GM23248 (cell line): ENCODE measurements around the gene TSN. TPM values are rescaled to one million over a fixed set of nuclear protein-coding genes. Genes with fewer than 3 reads are reported as not detected.

Experiments used
- DNase-seq: peaks from one replicate; pipeline ENCODE4 v3.0.0-alpha.2; 2015
- H2AFZ ChIP-seq: fragments of 200-600 bp; sonication (generic); 2 replicates; pipeline ENCODE4 v1.6.1; 2016; ENCODE audit warnings: antibody characterized with exemption
- H3F3A ChIP-seq: fragments of 200-600 bp; sonication (generic); 2 replicates; pipeline ENCODE4 v1.6.1; 2016; ENCODE audit warnings: mild to moderate bottlenecking, antibody characterized with exemption, mixed run types; ENCODE audit not compliant: insufficient read depth
- H3K27ac ChIP-seq: fragments of 200-600 bp; sonication (generic); 2 replicates; pipeline ENCODE4 v1.5.1; 2016; ENCODE audit warnings: mild to moderate bottlenecking
- H3K27me3 ChIP-seq: fragments of 200-600 bp; sonication (generic); replicated peaks from 2 replicates; pipeline ENCODE4 v1.6.1; 2016; ENCODE audit warnings: mild to moderate bottlenecking; ENCODE audit not compliant: insufficient read depth
- H3K36me3 ChIP-seq: fragments of 200-600 bp; sonication (generic); 2 replicates; pipeline ENCODE4 v1.6.1; 2016; ENCODE audit warnings: low read depth, mild to moderate bottlenecking
- H3K4me1 ChIP-seq: fragments of 200-600 bp; sonication (generic); 2 replicates; pipeline ENCODE4 v1.6.1; 2016; ENCODE audit warnings: mild to moderate bottlenecking; ENCODE audit not compliant: insufficient read depth
- H3K4me2 ChIP-seq: fragments of 200-600 bp; sonication (generic); one replicate; pipeline ENCODE4 v1.6.1; 2016; ENCODE audit warnings: mild to moderate bottlenecking; ENCODE audit not compliant: unreplicated experiment
- H3K4me3 ChIP-seq: fragments of 200-600 bp; sonication (generic); 2 replicates; pipeline ENCODE4 v1.5.1; 2016; ENCODE audit warnings: mild to moderate bottlenecking
- H3K79me2 ChIP-seq: fragments of 200-600 bp; sonication (generic); 2 replicates; pipeline ENCODE4 v1.6.1; 2016; ENCODE audit warnings: mild to moderate bottlenecking; ENCODE audit not compliant: insufficient read depth
- H3K9ac ChIP-seq: fragments of 200-600 bp; sonication (generic); 2 replicates; pipeline ENCODE4 v1.6.1; 2016; ENCODE audit warnings: mild to moderate bottlenecking
- H3K9me2 ChIP-seq: fragments of 200-600 bp; sonication (generic); 2 replicates; pipeline ENCODE4 v1.6.1; 2016; ENCODE audit warnings: mixed run types, mild to moderate bottlenecking, moderate library complexity; ENCODE audit not compliant: insufficient read depth
- H3K9me3 ChIP-seq: fragments of 200-600 bp; sonication (generic); one replicate; pipeline ENCODE4 v1.6.1; 2017; ENCODE audit warnings: low read depth
- H4K20me1 ChIP-seq: fragments of 200-600 bp; sonication (generic); 2 replicates; pipeline ENCODE4 v1.6.0; 2016; ENCODE audit not compliant: insufficient read depth
- EZH2 ChIP-seq: fragments of 200-600 bp; sonication (generic); IDR thresholded peaks from 2 replicates; pipeline ENCODE4 v1.6.1; 2018; ENCODE audit warnings: antibody characterized with exemption, mild to moderate bottlenecking; ENCODE audit not compliant: insufficient read depth, poor library complexity, severe bottlenecking
- EZH2phosphoT487 ChIP-seq: fragments of 200-600 bp; sonication (generic); IDR thresholded peaks from 2 replicates; pipeline ENCODE4 v1.6.1; 2018; ENCODE audit warnings: antibody characterized with exemption, moderate library complexity, mild to moderate bottlenecking, low read depth; ENCODE audit not compliant: insufficient read depth
- WGBS, 2 experiments: methylation state at CpG; one replicate each; pipeline ENCODE4 v1.1.6; 2015 to 2017; ENCODE audit warnings: low lambda C conversion rate in 2 of 2, low coverage in 1 of 2; ENCODE audit errors: missing lambda C conversion rate in 2 of 2; 5-methylcytosine and 5-hydroxymethylcytosine counted together
- in situ Hi-C: fragments of 300-500 bp; cut with MboI; formaldehyde crosslinking; loops from 2 replicates; pipeline ENCODE4 v1.15.0; 2020
- polyA plus RNA-seq: library from polyadenylated mRNA; unstranded; fragments of >200 nt; fragmentation: Nextera tagmentation; extraction: Ambion mirVana; gene quantifications from 2 replicates; pipeline ENCODE4 v1.2.1, GENCODE V29; 2016
- total RNA-seq: library from RNA; depleted of rRNA; stranded (reverse); fragments of >200 nt; shearing (Covaris generic); gene quantifications from 2 replicates; pipeline ENCODE4 v1.2.3, GENCODE V29; 2014

TSN gene
- total and polyA plus RNA-seq, 2 experiments from 2014 or later = 65.7 to 74.6 TPM

DNA sequence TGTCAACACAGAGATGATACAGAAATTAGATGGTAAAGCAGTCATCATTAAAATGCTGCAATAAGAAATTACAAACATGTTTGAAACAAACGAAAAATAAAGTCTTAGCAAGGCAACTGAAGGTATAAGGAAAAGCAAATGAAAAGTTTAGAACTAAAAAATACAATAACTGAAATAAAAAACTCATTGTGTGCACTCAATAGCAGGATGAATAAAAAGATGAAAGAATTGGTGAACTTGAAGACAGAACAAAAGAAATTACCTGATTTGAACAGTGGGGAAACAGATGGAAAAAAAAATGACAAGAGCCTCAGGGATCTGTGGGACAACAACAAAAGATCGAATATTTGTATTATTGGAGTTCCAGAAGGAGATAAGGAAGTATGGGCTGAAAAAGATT is 46.5 kb downstream of the TSN start:
- Histone ChIP-seq H2AFZ (no peak overlapping the region), H3K4me2 (no peak overlapping the region), H3F3A (no peaks in the 10 kb centered on the region), H3K4me1 (no peaks in the 10 kb centered on the region), H3K9me2 (no peaks in the 10 kb centered on the region), H3K36me3 (no peaks in the 10 kb centered on the region), H3K79me2 (no peaks in the 10 kb centered on the region), H4K20me1 (no peaks in the 10 kb centered on the region), H3K27me3 (peaks cover 29% of the 10 kb centered on the region), H3K4me3 (no peak overlapping the region), H3K27ac (no peak overlapping the region), H3K9ac (no peak overlapping the region), H3K9me3 (peaks cover 6% of the 10 kb centered on the region)
- 11 to 18% methylated on average over 2 of the region's 2 CpGs for WGBS, 2 experiments
- no peak for DNase-seq
- TF ChIP-seq EZH2 (no peak), EZH2phosphoT487 (no peak)
- in situ Hi-C loops = no loop called here

DNA sequence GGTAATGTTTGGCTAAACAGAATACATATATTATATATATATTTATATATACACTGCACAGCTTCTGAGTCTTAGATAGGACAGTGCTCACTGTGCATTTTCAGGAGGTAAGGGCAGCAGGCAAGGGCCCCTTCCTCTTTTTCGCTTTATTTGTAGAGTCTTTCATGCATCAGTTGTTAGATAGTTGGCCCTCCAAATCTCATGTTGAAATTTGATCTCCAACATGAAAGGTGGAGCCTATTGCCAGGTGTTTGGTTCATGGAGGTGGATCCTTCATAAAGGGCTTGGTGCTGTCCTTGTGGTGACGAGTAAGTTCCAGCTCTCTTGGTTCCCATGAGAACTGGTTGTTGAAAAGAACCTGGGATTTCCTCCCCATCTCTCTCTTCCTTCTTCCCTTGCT is 48.1 kb downstream of the TSN start:
- Histone ChIP-seq H3K9me3 (peaks cover 6% of the 10 kb centered on the region), H4K20me1 (no peaks in the 10 kb centered on the region), H3K4me2 (no peak overlapping the region), H3K36me3 (no peaks in the 10 kb centered on the region), H3K27ac (no peak overlapping the region), H3K9ac (no peak overlapping the region), H2AFZ (no peak overlapping the region), H3K4me1 (no peaks in the 10 kb centered on the region), H3K79me2 (no peaks in the 10 kb centered on the region), H3K9me2 (no peaks in the 10 kb centered on the region), H3F3A (no peaks in the 10 kb centered on the region), H3K27me3 (peaks cover 29% of the 10 kb centered on the region), H3K4me3 (no peak overlapping the region)
- DNase-seq = no peak
- in situ Hi-C loops = no loop called here
- TF ChIP-seq EZH2phosphoT487 (no peak), EZH2 (no peak)
- WGBS, 2 experiments = 52 to 62% methylated on average over 2 of the region's 2 CpGs

DNA sequence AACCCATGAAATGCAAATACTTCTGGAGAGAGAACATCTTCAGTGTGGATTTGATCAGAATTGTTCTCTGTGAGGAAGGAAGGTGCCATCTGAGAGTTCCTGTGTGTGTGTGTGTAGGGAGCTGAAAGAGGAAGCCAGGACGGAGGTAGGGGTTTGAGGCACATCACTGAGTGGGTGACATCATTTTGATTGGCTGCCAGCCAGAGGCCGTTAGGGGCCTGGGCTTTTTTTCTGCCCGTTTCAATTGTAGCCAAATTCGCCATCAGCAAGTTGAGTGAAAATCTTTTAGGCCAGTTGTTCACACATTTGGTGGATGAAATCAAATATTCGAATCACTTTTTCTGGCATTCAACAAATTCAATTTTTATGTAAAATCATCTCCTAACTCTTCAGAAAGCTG is 48.9 kb downstream of the TSN start:
- Histone ChIP-seq H3K4me2 (no peak overlapping the region), H4K20me1 (no peaks in the 10 kb centered on the region), H3K4me3 (no peak overlapping the region), H2AFZ (no peak overlapping the region), H3K27ac (no peak overlapping the region), H3K9me2 (no peaks in the 10 kb centered on the region), H3F3A (no peaks in the 10 kb centered on the region), H3K9ac (no peak overlapping the region), H3K36me3 (no peaks in the 10 kb centered on the region), H3K79me2 (no peaks in the 10 kb centered on the region), H3K4me1 (no peaks in the 10 kb centered on the region), H3K9me3 (peaks cover 6% of the 10 kb centered on the region), H3K27me3 (peaks cover 29% of the 10 kb centered on the region)
- 25 to 37% methylated on average over 5 of the region's 5 CpGs for WGBS, 2 experiments
- in situ Hi-C loops = no loop called here
- DNase-seq = no peak
- TF ChIP-seq EZH2 (no peak), EZH2phosphoT487 (no peak)

DNA sequence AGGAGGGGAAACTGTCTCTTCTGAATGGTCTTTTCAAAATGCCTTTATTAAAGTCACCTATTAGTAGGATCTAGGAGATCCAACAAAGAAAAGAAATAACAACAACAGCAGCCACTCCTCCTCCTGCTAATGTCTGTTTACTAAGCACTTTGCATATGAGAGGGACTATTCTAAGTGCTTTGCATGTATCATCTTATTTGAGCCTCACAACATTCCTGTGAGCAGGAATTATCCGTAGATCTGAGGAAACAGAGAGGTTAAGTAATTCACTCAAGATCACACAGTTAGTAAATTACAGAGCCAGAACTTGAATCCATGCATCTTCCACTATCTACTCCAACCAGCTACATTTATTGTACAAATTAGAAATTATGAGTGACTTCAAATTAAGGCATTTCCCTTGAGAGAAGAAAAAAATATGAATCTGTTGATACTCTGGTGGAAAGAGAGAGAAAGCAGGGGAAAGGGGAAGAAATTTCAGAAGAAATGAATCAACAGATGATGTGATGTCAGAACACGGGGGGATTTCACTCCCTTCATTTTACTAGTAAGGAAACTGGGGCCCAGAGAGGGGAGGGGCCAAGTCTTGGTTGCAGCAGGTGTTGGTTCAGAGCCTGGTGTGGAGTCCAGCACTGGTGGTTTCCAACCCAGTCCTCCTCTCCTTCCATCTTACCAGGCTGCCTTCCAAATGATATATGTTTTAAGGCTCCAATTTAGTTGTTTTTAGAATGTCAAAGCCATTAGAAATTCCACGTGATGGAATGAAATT is 49.7 kb downstream of the TSN start:
- H3K27me3 ChIP-seq = peaks cover 25% of the 10 kb centered on the region
- no peak overlapping the region for H3K27ac ChIP-seq
- no peaks in the 10 kb centered on the region for H3K9me2 ChIP-seq
- no peak for TF ChIP-seq EZH2phosphoT487
- no peak for TF ChIP-seq EZH2
- in situ Hi-C loops = no loop called here
- H2AFZ ChIP-seq = no peak overlapping the region
- H3K9me3 ChIP-seq = peaks cover 6% of the 10 kb centered on the region
- no peaks in the 10 kb centered on the region for H3K79me2 ChIP-seq
- no peak overlapping the region for H3K4me2 ChIP-seq
- no peaks in the 10 kb centered on the region for H3F3A ChIP-seq
- no peaks in the 10 kb centered on the region for H3K4me1 ChIP-seq
- no peaks in the 10 kb centered on the region for H3K36me3 ChIP-seq
- no peak overlapping the region for H3K4me3 ChIP-seq
- no peak overlapping the region for H3K9ac ChIP-seq
- WGBS, 2 experiments = 56 to 57% methylated on average over 3 of the region's 3 CpGs
- no peak for DNase-seq
- no peaks in the 10 kb centered on the region for H4K20me1 ChIP-seq
